Measurements from ENCODE around the gene RAP2A.

Gene RAP2A

DNA sequence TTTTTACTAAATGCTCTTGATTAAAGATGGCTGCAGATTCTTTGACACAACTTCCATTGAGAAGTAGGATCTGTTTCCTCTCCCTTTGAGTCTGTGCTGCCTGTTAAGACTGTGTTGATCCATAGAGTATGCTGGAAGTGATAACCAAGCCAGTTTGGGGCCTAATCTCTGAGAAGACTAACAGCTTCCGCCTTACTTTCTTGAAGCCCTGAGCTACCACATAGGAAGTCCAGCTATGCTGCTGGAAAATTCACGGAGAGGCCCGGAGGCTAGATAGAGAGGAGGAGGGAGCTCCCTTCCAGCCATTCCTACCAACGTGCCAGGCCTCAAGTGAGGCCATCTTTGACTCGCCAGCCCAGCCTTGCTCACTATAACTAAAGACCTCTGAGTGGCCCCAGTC, 12.5 kb downstream of the RAP2A start:
- no peak for DNase-seq (ENCODE audit: low read depth in 1 of 2, low spot score in 1 of 2)

DNA sequence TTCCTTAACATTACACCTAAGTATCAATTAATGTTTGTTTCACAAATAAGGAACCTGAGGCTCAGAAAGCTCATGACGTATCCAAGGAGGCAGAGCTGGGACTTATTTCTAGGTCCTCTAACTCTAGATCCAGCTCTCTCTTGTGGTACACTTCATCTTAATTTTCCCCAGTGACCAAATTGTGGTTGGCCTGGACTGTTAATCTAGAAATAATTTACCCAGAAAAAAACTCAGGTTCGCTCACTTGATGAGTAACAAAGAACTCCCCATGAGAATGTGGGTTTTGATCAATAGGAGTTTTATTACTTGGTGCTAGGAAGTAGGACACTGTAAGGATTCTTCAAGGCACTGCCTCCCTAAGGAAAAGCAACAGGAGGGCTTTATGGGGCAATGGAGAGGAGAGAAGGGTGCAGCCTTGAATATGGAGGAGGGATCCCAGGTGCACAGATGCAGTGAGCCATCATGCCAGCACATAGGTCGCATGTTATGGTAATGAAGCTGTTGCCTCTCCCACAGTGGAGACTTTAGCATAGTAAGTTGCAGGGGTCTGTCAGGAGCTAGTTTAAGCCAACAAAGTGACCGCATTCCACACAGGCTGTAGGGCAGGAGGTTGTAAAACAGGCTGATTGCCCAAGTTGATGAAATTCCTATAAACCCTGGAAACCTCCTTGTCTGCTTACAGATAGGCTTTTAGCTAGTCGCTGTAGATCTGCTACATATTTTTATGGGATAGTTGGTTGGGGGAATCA, 14.7 kb downstream of the RAP2A start:
- no peak for DNase-seq (ENCODE audit: low read depth in 1 of 2, low spot score in 1 of 2)

DNA sequence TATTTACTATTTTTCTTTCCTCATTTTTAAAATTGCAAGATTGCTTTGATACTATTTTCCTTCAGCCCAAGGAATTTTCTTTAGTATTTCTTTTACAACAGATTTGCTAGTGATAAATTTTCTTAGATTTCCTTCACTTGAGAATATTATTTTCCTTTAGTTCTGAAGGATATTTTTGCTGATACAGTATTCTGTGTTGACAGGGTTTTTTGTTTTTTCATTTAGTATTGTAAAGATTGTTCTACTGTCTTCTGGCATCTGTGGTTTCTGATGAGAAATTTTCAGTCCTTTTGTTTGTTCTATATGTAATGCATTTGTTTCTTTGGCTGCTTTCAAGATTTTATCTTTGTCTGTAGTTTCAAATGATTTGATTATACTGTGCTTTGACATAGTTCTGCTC, 20.7 kb downstream of the RAP2A start:
- no peak for DNase-seq (ENCODE audit: low read depth in 1 of 2, low spot score in 1 of 2)

DNA sequence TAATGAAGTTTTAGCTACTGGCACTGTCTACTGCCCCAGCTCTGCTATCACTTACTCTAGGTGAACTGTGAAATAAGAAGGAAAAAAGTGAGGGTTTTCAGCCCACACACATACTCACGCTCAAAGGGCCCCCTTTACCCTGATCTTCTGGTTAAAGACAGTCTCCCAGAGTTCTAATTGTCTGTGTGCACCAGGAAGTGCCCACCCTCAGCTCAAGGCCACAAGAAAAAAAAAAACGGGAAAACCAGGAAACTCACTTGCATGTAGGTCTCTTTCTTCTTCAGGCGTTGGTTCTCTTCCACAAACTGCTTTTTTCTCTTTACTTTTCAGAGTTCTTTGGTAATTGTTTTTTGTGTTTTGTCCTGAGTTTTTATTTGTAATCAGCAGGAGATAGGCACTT, 22.1 kb downstream of the RAP2A start:
- no peak for DNase-seq (ENCODE audit: low read depth in 1 of 2, low spot score in 1 of 2)

DNA sequence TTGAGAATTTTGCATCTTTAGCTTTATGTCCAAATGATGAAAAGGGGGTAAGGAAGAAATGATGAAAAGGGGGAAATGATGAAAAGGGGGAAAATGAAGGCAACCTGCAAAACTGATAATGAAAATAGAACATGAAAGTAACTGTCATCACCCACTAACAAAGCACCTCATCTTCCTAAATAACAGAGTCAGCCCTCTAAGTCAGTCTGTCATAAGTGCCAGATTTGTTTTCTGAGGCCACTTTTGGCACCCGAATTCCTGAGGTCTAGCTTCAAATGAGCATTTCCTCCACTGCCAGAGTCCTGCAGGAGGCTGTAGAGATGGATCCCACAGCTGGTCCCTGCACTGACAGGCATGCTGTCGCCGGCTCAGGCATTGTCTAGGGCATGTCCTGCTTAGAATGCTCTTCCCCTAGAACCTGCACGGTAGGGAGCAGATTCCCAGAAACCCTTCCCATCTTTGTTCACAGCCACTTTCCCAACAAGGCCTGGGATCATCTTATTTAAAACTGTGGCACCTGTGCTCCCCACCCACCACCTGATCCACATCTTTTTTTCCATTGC, 25.3 kb downstream of the RAP2A start:
- no peak for DNase-seq (ENCODE audit: low read depth in 1 of 2, low spot score in 1 of 2)

DNA sequence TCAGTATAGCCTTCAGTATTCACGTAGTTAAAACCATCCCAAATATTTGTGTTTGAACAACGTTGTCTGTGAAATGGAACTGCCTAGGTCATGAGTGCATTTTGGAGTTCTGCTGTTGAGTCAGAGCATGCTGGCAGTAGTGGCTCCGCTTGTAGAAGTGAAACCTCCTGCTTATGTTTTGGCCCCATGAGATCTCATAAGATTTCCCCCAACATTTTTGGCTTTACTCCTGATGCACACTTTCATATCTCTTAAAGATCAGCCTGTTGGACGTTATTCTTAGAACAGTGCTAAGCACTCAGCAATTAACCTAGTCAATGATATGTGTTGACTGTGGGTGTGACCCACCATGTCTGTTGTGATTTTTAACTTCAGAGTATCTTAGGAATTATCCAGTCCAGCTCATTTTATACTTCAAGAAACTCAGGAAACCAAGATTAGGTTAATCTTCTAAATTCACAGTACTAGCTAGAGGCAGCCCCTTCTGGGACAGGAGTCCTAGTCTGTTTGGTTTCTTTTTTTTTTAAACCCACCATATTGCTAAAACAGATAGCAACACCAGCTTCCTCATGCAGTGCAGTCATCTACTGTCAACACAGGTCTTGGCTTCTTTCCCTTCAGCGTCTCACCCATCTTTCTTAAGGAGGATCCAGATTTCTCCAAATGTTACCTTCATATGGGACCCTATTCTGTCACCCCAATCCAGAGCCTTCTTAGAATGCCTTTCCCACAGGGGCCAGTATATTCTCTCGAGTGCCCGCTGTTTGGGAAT, 26.2 kb downstream of the RAP2A start:
- DNase-seq (ENCODE audit: low read depth in 1 of 2, low spot score in 1 of 2), result no peak

DNA sequence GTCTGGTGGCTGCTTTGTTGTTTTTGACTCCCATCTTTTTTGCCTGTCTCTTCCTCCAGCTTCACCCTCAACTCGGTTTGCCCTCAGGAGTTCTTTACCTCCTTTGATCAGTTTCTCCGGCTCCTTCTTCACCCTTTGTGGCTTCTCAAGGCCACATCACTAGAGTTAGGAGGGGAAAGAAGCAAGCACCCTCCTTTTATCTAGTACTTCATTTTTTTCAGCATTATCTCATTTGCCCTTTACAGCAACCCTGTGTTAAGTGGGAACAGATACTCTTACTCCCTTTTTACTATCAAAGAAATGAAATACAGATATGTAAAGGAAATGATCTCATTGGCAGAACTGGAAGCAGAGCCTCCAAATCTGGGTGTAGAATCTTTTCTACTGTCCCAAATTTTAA, 26.9 kb downstream of the RAP2A start:
- DNase-seq (ENCODE audit: low read depth in 1 of 2, low spot score in 1 of 2), result no peak

DNA sequence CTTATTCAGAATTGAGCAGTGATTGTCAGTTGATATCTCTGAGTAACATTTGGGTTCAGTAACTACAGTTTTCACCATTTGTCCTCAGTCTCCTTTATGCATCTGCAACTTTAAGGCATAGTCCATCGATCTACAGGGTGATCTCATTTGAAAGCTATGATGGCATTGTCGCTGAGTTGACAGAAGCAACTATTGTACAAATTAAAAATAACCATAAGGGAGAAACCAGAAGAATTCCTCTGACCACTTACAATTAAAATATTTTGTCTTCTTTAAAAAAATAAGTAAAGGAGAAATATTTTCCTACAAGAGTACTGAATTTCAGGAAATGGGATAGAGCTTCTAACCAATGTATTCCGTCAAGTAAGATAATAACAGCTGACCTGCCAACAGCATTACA, 30.6 kb downstream of the RAP2A start:
- DNase-seq (ENCODE audit: low read depth in 1 of 2, low spot score in 1 of 2), result no peak

DNA sequence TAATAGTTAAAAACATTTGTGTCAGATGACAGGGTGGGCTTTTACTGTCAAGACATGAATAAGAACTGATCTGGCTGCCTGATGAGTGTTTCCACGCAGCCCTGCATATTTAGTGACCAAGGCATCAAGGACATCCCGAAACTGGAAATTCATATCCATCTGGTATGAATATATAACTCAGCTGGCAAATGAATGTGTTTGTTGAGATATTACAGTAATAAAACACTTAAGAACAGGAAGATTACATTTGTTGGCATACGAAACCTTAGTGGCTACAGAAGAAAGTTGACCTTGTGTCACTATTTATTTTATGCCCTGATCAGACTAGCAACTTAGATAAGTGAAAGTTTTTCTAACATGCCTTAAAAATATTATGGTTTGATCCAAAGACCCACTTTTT, 32.8 kb downstream of the RAP2A start:
- no peak for DNase-seq (ENCODE audit: low read depth in 1 of 2, low spot score in 1 of 2)

DNA sequence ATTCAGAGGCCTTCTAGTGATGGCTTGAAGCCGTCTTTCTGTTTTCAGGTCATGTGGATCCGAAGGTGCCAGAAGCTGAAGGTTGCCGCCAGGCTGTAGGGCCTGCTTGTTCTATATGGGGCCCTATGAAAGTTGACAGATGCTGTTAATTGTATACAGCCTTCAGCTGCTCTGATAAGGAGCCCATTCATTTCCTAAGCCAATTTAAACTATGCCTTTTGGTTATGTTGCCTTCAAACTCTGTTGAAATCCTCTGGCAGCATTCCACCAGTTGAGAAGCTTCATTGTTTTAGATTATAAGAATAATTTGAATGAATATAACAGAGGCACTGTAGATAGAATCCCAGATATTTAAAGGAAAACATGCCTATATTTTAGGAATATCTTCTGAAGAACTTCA, 34.4 kb downstream of the RAP2A start:
- no peak for DNase-seq (ENCODE audit: low read depth in 1 of 2, low spot score in 1 of 2)

DNA sequence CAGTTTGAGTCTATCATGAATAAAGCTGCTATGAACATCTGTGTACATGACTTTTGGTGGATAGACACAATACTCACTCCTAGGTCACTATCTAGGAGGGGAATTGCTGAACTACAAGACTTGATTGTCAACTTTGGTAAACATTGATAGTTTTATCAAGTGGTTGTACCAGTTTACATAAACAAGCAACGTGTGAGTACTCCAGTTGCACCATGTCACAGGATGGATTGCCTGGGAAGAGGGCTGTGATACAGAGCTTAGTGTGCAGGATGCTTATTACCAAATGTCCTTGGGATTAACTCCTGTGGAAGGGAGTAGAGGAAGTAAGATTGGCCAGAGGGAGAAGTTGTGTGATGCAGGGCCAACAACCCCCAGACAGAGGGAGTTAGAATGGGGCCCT, 37.7 kb downstream of the RAP2A start:
- no peak for DNase-seq (ENCODE audit: low read depth in 1 of 2, low spot score in 1 of 2)

DNA sequence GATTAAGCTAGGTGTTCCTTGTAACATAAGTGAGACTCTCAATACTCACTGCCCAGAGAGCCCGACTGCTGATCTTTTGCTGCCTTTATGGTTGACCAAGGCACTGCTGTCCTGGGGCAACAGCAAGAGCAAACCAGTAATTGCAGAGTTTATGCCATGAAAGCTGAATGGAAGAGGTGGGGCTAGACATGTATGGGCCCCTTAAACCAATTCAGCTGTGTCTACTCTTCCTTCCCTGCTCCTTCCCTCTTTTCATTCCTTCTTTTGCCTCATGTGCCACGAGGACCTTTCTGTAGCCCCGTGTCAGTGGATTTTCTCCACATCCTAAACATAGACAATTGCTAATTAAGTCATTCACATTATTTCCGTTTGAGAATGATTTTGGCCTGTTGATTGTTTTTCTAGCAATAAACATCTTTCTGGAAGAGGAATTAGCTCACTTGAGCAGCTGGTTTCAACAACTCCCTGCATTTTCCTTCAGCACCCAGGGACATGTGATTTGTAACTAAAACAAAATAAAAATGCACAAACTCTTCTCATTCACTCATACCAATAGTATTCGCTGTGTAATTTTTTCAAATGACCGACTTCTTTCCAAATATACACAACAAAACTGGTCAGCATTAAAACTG, 40.5 kb downstream of the RAP2A start:
- no peak for DNase-seq (ENCODE audit: low read depth in 1 of 2, low spot score in 1 of 2)

DNA sequence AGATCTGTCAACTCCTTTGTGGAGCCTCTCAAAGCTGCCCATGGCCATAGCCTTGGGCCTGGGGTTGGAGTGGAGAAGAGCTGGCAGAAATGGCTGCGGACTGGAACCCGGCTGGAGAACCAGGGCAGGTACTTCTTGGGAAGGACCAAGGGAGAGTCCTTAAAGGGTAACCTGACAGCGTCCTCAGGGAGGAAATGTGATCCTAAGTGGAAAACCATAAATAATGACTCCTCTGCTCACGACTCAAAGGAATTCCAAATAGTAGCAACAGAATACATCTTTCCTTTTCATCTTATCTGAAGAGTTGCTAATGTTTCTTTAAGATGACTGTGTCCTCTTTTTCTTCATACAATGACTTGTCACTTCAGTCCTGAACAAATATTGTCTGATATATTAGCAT, 41.0 kb downstream of the RAP2A start:
- no peak for DNase-seq (ENCODE audit: low read depth in 1 of 2, low spot score in 1 of 2)

DNA sequence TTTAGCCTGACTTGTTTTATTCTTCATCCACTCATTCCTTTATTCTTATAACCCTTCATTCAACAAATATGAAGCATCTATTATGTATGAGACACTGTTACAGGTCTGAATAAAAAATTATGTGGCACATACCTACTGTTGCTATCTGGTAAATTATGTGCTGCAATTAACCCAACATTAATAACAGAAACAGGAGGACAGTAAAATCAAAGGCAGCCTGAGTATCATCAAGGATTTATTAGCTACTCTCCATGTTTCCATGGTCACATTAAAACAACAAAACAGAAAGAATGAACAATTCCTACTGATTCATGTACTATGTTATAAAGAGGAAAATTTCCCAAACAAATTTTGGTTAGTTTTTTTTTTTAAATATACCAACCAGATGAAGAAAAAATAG, 43.9 kb downstream of the RAP2A start:
- DNase-seq (ENCODE audit: low read depth in 1 of 2, low spot score in 1 of 2), result no peak

DNA sequence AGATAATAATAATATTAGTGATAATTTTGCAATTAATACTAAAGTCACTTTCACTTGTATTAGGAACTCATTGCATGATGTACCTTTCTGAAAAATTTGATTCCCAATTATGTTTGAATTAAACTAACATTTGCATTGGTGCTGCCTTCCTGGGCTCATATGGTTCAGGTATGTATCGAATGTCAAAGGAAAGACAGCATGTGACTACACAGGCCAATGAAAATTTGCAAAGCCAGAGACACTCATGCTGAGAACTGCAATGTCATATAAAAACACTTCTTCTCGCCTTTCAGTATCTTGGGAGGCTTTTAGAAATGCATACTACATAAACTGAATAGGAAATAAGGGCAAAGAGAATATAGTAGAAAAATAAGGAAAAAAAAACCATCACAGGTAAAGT, 44.3 kb downstream of the RAP2A start:
- DNase-seq (ENCODE audit: low read depth in 1 of 2, low spot score in 1 of 2), result no peak

DNA sequence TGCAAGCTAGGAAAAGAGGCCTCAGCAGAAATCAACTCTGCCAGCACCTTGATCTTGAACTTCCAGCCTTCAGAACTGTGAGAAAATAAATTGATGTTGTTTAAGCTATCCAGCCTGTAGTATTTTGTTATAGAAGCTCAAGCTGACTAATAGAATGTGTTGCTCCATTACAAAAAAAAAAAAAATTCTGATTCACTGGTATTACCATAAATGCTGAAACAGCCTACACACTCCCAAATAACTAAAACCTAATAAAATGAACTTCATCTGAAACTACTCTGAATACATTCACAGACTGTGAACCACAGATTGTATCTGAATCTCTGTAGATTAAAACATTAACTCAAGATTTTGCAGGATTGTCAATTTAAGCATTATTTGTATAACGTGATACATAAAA, 49.5 kb downstream of the RAP2A start:
- DNase-seq (ENCODE audit: low read depth in 1 of 2, low spot score in 1 of 2), result no peak

DNA sequence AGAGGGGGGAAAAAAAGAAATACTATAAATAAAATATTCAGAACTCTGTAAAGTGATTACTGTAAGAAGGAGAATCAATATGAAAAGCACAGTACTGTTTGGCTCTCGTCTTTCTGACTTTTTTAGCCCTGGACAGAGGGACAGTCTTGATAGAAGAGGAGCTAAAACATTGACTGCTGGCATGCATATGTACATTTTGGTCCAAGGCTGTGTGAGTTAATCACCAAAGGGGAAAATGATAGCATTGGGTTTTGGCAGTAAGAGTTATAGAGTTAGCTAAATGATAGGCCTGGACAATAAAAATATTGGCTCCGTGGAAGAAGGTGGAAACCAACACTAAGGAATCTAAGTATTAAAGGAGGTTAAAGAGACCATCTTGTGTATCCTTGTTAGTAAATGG, 50.3 kb downstream of the RAP2A start:
- DNase-seq (ENCODE audit: low read depth in 1 of 2, low spot score in 1 of 2), result no peak

DNA sequence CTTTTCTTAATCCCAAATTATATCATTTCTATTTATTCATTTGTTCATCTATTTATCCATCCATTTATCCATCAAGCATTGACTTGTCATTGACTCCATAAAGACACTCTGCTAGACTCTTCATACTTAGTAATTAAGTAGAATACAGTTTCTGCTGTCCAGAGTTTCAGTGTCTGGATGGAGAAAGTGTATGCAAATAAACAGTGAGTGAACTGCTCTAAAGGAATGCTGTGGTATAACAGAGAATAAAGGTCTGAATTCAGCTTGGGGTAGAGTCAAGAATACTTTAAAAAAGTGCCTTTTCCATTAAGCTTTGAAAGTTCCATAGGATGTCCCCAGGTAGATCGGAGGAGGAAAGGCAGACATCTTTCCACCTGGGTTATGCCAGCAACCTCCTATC, 51.4 kb downstream of the RAP2A start:
- no peak for DNase-seq (ENCODE audit: low read depth in 1 of 2, low spot score in 1 of 2)

DNA sequence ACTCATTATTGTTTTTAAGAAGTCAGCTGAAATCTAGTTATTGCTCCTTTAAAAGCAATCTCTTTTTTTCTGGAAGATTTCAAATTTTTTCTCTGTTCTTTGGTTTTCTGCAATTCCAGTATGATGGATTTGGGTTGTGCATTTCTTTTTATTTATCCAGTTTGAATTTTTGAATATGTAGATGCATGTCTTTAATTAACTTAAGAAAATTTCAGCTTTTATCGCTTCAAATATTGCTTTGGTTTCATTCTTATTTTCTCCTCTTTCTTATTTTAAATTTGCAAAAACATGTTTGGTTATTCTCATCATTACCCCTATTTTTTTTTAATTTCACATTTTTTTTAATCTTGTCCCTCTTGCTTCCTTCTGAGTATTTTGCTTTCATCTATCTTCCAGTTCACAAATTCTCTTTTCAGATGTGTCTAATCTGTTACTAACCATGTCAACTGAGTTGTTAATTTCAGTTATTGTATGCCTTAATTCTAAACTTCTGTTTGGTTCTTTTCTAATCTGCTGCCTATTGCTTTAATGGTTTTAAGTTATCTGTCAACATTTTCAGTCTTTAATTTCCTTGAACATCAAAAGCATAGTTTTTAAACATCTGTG, 56.8 kb downstream of the RAP2A start:
- DNase-seq (ENCODE audit: low read depth in 1 of 2, low spot score in 1 of 2), result no peak

DNA sequence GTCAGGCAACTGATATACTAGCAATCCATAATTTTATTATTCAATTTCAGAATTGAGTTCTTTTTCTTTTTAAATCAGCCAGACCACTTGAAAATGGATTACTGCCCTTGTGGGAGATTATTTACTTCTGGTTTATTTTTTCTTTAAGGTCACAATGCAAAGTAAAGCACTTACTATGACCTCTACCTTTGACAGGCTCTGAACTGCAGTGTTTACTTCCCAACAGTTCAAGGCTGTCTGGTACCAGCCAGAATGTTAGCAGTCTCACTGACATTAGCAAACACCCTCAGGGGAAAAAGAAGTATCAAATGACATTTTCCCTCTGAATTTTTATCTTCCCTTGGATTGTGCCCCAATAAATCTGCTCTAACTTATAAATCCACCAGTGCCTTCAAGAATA, 57.5 kb downstream of the RAP2A start:
- no peak for DNase-seq (ENCODE audit: low read depth in 1 of 2, low spot score in 1 of 2)

DNA sequence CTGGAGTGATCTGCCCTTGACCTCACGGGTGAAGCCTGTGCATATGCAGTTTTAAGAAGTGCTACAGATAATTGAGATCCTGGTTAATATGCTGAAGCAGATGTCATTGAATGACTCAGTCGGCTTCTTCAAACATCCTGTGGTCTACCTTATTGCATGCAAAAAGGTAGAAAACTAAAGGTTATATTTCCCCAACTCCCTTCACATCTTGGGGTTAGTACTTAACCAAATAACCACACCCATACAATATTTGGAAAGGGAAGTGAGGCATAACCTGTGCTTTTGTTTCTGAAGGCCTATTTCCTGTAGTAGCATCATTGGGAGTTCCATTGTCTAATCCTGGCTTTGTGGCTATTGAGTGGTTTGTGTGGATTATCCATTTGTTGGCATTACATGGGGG, 58.3 kb downstream of the RAP2A start:
- DNase-seq (ENCODE audit: low read depth in 1 of 2, low spot score in 1 of 2), result no peak

Measured in stimulated activated CD4-positive, alpha-beta T cell treated with anti-CD3 and anti-CD28 coated beads, Interleukin-15, amount 100 ng/mL, for 1 hour (primary cell).